Stimulated activated CD8-positive, alpha-beta memory T cell treated with anti-CD3 and anti-CD28 coated beads, Interleukin-4, amount 100 ng/mL, for 24 hours (primary cell): ENCODE results near the gene BCL7B.
"Not testable (repeated sequence)": the region's sequence is repeated elsewhere in the genome, so short reads cannot be mapped to it uniquely, and the experiment has no call there.

ENCODE experiments used
- DNase-seq: peaks from one replicate; pipeline ENCODE4 v3.0.0-alpha.2; 2020; ENCODE audit warnings: low read depth

The BCL7B gene

DNA sequence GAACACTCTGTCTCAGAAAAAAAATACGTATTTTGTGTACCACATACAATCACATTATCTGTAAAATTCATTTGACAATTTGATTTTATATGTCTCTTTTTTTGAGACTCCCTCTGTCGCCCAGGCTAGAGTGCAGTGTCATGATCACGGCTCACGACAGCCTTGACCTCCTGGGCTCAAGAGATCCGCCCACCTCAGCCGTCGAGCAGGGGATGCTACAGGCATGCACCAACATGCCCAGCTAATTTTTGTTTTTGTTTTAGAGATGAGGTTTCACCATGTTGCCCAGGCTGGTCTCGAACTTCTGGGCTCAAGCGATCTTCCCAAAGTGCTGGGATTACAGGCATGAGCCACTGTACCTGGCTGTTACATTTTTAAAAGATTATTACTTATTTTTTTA, 23.7 kb downstream of the BCL7B start:
- DNase-seq, result no peak

- no peak for DNase-seq
These were observed 25.3 kb downstream of the BCL7B start for GRCh38 chr7:73532224-73532623.

GRCh38 chr7:73530800-73531199, 26.7 kb downstream of the BCL7B start:
- DNase-seq, result no peak

- DNase-seq, result no peak
These were observed 30.3 kb downstream of the BCL7B start for GRCh38 chr7:73526896-73527821.

DNA sequence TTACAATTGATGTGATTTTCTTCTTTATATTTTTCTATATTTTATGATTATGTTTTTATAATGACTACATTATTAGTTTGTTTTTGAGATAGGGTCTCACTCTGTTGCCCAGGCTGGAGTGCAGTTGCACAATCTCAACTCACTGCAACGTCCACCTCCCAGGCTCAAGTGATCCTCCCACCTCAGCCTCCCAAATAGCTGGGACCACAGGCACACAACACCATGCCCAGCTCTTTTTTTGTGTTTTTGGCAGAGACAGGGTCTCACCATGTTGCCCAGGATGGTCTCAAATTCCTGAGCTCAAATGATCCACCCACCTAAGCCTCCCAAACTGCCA, 31.4 kb downstream of the BCL7B start:
- DNase-seq, result not testable (repeated sequence)

- peak; percentile 95 for DNase-seq
These were observed 35.2 kb downstream of the BCL7B start, which contains the start of gene BAZ1B for GRCh38 chr7:73522105-73522872. TSS of gene BAZ1B (minus strand) at chr7:73522293. CDS start at chr7:73521933, 360 bp downstream.

DNA sequence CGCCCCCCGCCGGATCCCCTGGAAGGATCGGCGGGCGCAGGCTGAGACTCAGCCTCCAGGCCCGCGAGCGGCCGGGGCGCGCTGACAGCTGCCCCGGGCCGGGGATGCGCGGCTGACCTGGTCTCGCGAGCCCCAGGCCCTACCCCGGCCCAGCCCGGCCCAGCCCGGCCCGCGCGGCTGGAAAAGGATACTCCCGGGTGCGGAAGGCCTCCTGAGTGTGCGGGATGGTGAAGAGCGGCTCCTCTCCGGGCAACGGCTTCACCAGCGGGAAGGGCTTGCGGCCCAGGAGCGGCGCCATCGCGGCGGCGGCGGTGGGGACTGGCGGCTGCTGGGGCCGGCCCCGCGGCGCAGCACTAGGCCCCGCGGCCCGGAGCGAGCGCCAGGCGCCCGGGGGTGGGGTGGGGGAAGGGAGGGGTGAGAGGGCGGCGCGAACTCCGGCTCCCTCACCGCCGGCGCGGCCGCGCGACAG, 35.8 kb downstream of the BCL7B start:
- DNase-seq, result peak; percentile 45

- no peak for DNase-seq
These were observed 36.5 kb downstream of the BCL7B start for GRCh38 chr7:73520673-73521635.

- no peak for DNase-seq
These were observed 37.4 kb downstream of the BCL7B start for GRCh38 chr7:73519867-73520672.

GRCh38 chr7:73518470-73518869, 39.0 kb downstream of the BCL7B start:
- no peak for DNase-seq

DNA sequence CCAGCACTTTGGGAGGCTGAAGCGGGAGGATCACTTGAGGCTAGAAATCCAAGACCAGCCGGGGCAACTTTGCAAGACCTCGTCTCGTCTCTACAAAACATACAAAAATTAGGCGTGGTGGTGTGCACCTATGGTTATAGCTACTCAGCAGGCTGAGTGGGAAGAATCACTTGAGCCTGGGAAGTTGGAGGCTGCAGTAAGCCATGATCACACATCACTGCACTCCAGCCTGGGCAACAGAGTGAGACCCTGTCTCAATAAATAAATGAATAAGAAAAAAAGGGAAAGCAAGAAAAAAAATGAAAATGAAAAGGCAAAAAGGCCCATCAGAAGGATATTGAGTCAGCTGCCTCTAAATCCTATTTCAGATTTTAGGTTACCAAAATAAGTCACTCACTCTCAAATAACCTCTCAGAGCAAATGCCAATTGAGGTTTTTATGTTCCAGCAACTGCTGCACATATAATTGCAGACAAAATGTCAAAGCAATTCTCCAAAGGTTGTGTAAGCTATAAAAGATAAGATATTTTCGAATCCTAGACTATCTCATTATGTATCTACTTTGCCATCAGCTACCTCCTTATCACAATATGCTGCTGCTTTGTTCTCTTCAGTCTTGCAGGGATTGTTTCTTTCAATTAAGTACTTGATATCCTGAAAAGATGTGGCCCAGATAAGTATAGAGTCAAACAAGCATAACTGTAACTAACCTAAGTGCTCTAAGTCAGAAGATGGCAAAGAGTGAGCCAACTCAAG, 40.1 kb downstream of the BCL7B start:
- no peak for DNase-seq

DNA sequence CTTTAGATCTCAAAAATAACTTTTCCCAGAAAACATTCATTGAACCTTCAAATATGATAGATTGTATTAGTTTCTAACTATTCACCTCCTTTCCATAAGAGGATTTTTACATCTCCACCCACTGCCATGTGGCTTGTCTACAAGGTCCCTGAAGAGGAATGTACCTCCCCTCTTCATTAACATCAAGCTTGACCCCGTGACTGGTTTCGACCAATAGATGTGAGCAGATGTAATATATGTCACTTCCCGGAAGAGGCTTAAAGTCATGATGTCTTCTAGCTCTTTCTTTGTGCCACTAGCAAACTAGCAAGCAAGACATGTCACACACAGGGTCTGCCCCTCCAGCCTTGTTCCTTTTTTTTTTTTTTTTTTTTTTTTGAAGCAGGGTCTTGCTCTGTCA, 42.3 kb downstream of the BCL7B start:
- DNase-seq, result no peak

- no peak for DNase-seq
These were observed 45.3 kb downstream of the BCL7B start for GRCh38 chr7:73512018-73512780.

GRCh38 chr7:73509463-73509862, 48.0 kb downstream of the BCL7B start:
- no peak for DNase-seq

DNA sequence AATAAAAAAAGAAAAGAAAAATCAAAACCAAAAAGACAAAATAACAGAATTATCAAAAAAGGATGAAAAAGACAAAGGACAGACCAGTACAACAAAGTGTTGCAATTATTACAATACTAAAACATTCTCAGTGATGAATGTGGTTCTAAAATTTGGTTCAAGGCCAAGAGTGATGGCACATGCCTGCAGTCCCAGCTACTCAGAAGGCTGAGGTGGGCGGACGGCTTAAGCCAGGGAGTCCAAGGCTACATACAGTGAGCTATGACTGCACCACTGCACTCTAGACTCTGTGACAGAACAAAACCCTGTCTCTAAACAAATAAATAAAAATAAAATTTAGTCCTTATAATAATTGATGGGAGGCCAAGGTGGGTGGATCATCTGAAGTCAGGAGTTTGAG, 49.9 kb downstream of the BCL7B start:
- no peak for DNase-seq

DNA sequence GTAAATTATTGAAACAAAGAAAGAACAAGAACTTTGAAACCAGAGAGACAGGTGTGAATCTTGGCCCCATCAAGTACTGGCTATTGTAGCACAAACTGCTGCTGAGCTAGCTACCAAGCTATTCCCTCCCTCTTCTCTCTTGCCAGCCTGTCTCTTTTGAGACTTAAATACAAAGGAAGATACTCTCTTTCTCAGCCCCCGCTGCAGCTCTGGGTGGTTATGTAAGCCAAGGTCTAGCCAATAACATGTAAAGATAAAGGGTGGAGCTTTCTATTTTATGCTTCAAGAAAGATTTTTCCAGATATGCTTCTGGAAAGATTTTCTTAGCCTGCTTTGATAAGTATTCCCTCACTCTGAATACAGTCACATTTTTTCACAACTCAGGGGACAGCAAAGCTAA, 52.6 kb downstream of the BCL7B start:
- DNase-seq, result no peak

- no peak for DNase-seq
These were observed 53.5 kb downstream of the BCL7B start for GRCh38 chr7:73504017-73504416.

- DNase-seq, result no peak
These were observed 54.3 kb downstream of the BCL7B start for GRCh38 chr7:73503229-73503628.

DNA sequence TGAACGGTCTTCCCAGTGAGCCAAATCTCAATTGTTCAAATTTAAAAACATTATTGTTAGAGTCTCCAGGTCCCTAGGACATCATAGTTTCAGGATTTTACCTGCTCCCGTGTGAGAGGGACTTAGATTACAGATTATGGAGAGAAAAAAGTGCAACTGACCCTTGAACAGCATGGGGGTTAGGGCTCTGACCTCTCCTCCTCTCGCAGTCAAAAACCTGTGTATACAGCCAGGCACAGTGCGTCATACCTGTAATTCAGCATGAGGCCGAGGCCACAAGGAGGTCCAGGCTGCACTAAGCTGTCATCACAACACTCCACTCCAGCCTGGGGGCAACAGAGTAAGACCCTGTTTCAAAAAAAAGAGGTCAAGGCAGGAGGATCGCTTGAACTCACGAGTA, 60.9 kb downstream of the BCL7B start:
- DNase-seq, result no peak

- not testable (repeated sequence) for DNase-seq
These were observed 62.0 kb downstream of the BCL7B start for GRCh38 chr7:73495507-73495906.
